Nephron progenitor cell (in vitro differentiated cells): ENCODE data around the gene DAB1.

Experiments
- DNase-seq: peaks from one replicate; pipeline ENCODE4 v3.0.0; 2021
- H3K27ac Mint-ChIP-seq: 2 replicates; pipeline ENCODE4 v1.8.0; 2021; ENCODE audit warnings: mild to moderate bottlenecking, moderate library complexity, mixed read lengths
- H3K27me3 Mint-ChIP-seq: 2 replicates; pipeline ENCODE4 v1.8.0; 2021; ENCODE audit warnings: mild to moderate bottlenecking, low read depth, mixed read lengths; ENCODE audit not compliant: poor library complexity
- H3K36me3 Mint-ChIP-seq: 2 replicates; pipeline ENCODE4 v1.8.0; 2021; ENCODE audit warnings: low read depth, mixed read lengths
- H3K4me1 Mint-ChIP-seq: 2 replicates; pipeline ENCODE4 v1.8.0; 2021; ENCODE audit warnings: mixed read lengths
- H3K4me3 Mint-ChIP-seq: 2 replicates; pipeline ENCODE4 v1.8.0; 2021; ENCODE audit warnings: mild to moderate bottlenecking, moderate library complexity, mixed read lengths
- H3K9me3 Mint-ChIP-seq: 2 replicates; pipeline ENCODE4 v1.8.0; 2021; ENCODE audit warnings: mild to moderate bottlenecking, moderate library complexity, mixed read lengths
- TF ChIP-seq, protein P1 (sequence below): fragments of 200-600 bp; sonication (generic); IDR thresholded peaks from 2 replicates; pipeline ENCODE4 v1.5.0; 2021; ENCODE audit warnings: antibody characterized with exemption

The DAB1 gene

DNA sequence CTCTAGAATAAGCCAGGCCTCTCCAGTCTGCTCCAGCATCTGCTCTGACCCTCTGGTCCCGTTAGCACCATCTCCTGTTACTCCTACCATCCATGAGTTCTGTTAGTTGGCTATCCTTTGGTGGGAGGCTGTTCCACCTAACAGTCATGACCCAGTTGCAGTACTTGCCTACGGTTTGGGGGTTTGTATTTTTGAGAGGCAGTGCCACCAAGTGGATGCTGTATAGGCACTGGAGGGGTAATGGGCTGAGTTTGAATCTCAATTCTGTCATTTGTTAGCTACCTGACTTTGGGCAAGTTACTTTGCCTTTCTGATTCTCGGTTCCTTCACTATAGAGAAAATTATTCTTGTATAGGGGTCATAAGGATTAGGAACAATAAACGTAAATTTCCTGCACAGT lies 445.9 kb downstream of the DAB1 start:
- no peaks in the 10 kb centered on the region for H3K36me3 Mint-ChIP-seq
- DNase-seq = no peak
- TF ChIP-seq, protein P1, sequence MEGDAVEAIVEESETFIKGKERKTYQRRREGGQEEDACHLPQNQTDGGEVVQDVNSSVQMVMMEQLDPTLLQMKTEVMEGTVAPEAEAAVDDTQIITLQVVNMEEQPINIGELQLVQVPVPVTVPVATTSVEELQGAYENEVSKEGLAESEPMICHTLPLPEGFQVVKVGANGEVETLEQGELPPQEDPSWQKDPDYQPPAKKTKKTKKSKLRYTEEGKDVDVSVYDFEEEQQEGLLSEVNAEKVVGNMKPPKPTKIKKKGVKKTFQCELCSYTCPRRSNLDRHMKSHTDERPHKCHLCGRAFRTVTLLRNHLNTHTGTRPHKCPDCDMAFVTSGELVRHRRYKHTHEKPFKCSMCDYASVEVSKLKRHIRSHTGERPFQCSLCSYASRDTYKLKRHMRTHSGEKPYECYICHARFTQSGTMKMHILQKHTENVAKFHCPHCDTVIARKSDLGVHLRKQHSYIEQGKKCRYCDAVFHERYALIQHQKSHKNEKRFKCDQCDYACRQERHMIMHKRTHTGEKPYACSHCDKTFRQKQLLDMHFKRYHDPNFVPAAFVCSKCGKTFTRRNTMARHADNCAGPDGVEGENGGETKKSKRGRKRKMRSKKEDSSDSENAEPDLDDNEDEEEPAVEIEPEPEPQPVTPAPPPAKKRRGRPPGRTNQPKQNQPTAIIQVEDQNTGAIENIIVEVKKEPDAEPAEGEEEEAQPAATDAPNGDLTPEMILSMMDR = no peak
- H3K27me3 Mint-ChIP-seq = peaks cover 21% of the 10 kb centered on the region
- peaks cover 6% of the 10 kb centered on the region for H3K4me1 Mint-ChIP-seq
- no peaks in the 10 kb centered on the region for H3K9me3 Mint-ChIP-seq
- no peak overlapping the region for H3K4me3 Mint-ChIP-seq
- H3K27ac Mint-ChIP-seq = no peak overlapping the region

DNA sequence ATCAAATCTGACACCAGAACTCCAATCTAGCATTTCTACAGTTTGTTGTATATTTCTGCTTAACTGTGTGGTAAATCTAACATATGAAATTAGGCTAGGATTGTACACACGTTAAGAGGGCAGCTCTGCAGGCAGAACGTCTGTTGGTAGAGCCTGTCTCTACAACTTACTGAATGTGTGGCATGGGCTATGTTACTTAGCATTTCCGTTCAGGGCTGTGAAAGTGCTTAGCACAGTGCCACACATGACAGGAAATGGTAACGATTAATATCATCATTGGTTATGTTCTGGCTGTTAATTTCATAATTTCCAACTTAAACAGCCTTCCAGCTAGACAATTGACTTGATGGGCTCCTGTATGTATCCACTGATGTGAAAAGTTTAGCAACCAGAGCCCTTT lies 448.4 kb downstream of the DAB1 start:
- H3K27ac Mint-ChIP-seq = no peak overlapping the region
- H3K27me3 Mint-ChIP-seq = peaks cover 24% of the 10 kb centered on the region
- H3K9me3 Mint-ChIP-seq = no peaks in the 10 kb centered on the region
- no peak for DNase-seq
- no peaks in the 10 kb centered on the region for H3K36me3 Mint-ChIP-seq
- TF ChIP-seq, protein P1 = no peak
- no peaks in the 10 kb centered on the region for H3K4me1 Mint-ChIP-seq
- H3K4me3 Mint-ChIP-seq = no peak overlapping the region

DNA sequence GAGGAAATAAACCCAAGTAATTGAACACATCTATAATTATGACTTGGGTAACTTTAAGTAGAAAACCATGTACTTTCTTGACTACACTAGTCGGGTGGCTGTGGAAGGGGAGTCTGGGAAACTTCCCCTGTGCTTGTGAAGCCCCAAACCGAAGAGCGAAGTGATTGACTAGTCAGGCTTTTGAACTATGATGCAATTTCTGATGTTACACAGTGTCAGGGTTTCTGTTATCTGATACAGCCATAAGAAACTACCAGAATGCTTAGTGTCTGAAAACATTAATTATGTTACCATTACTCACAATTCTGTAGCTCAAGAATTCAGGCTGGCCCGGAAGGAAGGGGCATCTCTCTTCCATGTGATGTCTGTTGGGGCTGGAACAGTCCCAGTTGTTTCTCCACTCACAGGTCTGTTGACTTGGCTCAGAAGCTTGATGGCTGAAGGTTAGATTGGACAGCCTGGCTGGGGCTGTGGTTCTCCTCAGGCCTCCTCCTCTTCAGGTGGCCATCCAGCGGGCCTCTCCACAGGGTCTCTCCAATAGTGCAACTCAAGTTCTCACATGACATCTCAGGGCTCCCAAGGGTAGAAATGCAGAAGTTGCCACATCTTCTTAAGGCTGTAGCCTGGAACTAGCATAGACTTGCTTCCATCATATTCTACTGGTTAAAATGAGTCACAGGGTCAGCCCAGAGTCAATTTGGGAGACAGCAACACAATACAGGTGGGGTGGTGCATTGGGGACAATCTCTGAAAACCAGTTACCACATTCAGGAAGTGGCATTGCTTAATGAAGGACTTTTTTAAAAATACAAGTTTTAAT lies 449.7 kb downstream of the DAB1 start:
- TF ChIP-seq, protein P1 = no peak
- Mint-ChIP-seq H3K4me3 (no peak overlapping the region), H3K27ac (no peak overlapping the region), H3K27me3 (peaks cover 21% of the 10 kb centered on the region), H3K9me3 (no peaks in the 10 kb centered on the region), H3K36me3 (no peaks in the 10 kb centered on the region), H3K4me1 (no peaks in the 10 kb centered on the region)
- no peak for DNase-seq

DNA sequence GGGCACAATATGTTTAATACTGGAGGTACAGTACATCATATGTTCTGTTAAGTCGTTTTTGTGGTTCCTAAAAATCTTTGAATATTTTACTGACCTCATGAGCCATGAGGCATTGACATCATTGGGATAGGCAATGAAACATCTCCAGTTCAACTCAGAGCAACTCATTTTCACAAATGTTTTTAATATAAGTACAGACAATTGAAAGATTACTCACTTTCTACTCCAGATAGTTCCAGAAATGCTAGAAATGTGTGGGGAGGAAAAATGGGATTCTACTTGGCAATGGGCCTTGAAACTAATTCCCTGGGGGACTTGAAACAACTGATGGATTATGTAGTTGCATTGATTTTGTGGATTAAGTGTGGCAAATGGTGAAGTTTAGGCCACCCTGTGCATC lies 450.9 kb downstream of the DAB1 start:
- Mint-ChIP-seq H3K36me3 (no peaks in the 10 kb centered on the region), H3K27me3 (peaks cover 19% of the 10 kb centered on the region), H3K9me3 (no peaks in the 10 kb centered on the region), H3K4me1 (no peaks in the 10 kb centered on the region), H3K4me3 (no peak overlapping the region), H3K27ac (no peak overlapping the region)
- DNase-seq = no peak
- TF ChIP-seq, protein P1 = no peak

DNA sequence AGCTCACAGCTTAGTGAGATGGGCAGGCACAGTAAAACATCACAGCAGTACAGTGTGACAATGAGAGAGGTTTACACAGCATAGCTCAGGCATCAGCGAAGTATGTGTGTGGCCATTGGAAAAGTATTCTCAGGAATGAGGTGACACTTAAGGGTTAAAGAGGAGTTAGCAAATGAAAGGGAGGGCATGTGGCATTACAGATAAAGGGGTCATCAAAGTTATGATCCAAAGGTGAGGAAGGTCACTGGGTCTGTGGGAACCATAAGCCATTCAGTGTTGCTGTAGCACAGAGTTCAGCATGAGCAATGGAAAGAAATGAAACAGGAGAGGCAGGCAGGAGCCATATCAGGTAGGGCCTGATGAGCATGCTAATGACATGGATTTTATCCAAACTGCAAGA lies 453.6 kb downstream of the DAB1 start:
- Mint-ChIP-seq H3K4me1 (peaks cover 1% of the 10 kb centered on the region), H3K4me3 (no peak overlapping the region), H3K36me3 (no peaks in the 10 kb centered on the region), H3K9me3 (no peaks in the 10 kb centered on the region), H3K27ac (no peak overlapping the region), H3K27me3 (peaks cover 8% of the 10 kb centered on the region)
- DNase-seq = no peak
- TF ChIP-seq, protein P1 = no peak
